GM23248 (cell line): ENCODE measurements around the gene ULK3. TPM values are rescaled to one million over a fixed set of nuclear protein-coding genes. Genes with fewer than 3 reads are reported as not detected.

Experiments used
- DNase-seq: peaks from one replicate; pipeline ENCODE4 v3.0.0-alpha.2; 2015
- H2AFZ ChIP-seq: fragments of 200-600 bp; sonication (generic); 2 replicates; pipeline ENCODE4 v1.6.1; 2016; ENCODE audit warnings: antibody characterized with exemption
- H3F3A ChIP-seq: fragments of 200-600 bp; sonication (generic); 2 replicates; pipeline ENCODE4 v1.6.1; 2016; ENCODE audit warnings: mild to moderate bottlenecking, antibody characterized with exemption, mixed run types; ENCODE audit not compliant: insufficient read depth
- H3K27ac ChIP-seq: fragments of 200-600 bp; sonication (generic); 2 replicates; pipeline ENCODE4 v1.5.1; 2016; ENCODE audit warnings: mild to moderate bottlenecking
- H3K27me3 ChIP-seq: fragments of 200-600 bp; sonication (generic); replicated peaks from 2 replicates; pipeline ENCODE4 v1.6.1; 2016; ENCODE audit warnings: mild to moderate bottlenecking; ENCODE audit not compliant: insufficient read depth
- H3K36me3 ChIP-seq: fragments of 200-600 bp; sonication (generic); 2 replicates; pipeline ENCODE4 v1.6.1; 2016; ENCODE audit warnings: low read depth, mild to moderate bottlenecking
- H3K4me1 ChIP-seq: fragments of 200-600 bp; sonication (generic); 2 replicates; pipeline ENCODE4 v1.6.1; 2016; ENCODE audit warnings: mild to moderate bottlenecking; ENCODE audit not compliant: insufficient read depth
- H3K4me2 ChIP-seq: fragments of 200-600 bp; sonication (generic); one replicate; pipeline ENCODE4 v1.6.1; 2016; ENCODE audit warnings: mild to moderate bottlenecking; ENCODE audit not compliant: unreplicated experiment
- H3K4me3 ChIP-seq: fragments of 200-600 bp; sonication (generic); 2 replicates; pipeline ENCODE4 v1.5.1; 2016; ENCODE audit warnings: mild to moderate bottlenecking
- H3K79me2 ChIP-seq: fragments of 200-600 bp; sonication (generic); 2 replicates; pipeline ENCODE4 v1.6.1; 2016; ENCODE audit warnings: mild to moderate bottlenecking; ENCODE audit not compliant: insufficient read depth
- H3K9ac ChIP-seq: fragments of 200-600 bp; sonication (generic); 2 replicates; pipeline ENCODE4 v1.6.1; 2016; ENCODE audit warnings: mild to moderate bottlenecking
- H3K9me2 ChIP-seq: fragments of 200-600 bp; sonication (generic); 2 replicates; pipeline ENCODE4 v1.6.1; 2016; ENCODE audit warnings: mixed run types, mild to moderate bottlenecking, moderate library complexity; ENCODE audit not compliant: insufficient read depth
- H3K9me3 ChIP-seq: fragments of 200-600 bp; sonication (generic); one replicate; pipeline ENCODE4 v1.6.1; 2017; ENCODE audit warnings: low read depth
- H4K20me1 ChIP-seq: fragments of 200-600 bp; sonication (generic); 2 replicates; pipeline ENCODE4 v1.6.0; 2016; ENCODE audit not compliant: insufficient read depth
- EZH2 ChIP-seq: fragments of 200-600 bp; sonication (generic); IDR thresholded peaks from 2 replicates; pipeline ENCODE4 v1.6.1; 2018; ENCODE audit warnings: antibody characterized with exemption, mild to moderate bottlenecking; ENCODE audit not compliant: insufficient read depth, poor library complexity, severe bottlenecking
- EZH2phosphoT487 ChIP-seq: fragments of 200-600 bp; sonication (generic); IDR thresholded peaks from 2 replicates; pipeline ENCODE4 v1.6.1; 2018; ENCODE audit warnings: antibody characterized with exemption, moderate library complexity, mild to moderate bottlenecking, low read depth; ENCODE audit not compliant: insufficient read depth
- WGBS, 2 experiments: methylation state at CpG; one replicate each; pipeline ENCODE4 v1.1.6; 2015 to 2017; ENCODE audit warnings: low lambda C conversion rate in 2 of 2, low coverage in 1 of 2; ENCODE audit errors: missing lambda C conversion rate in 2 of 2; 5-methylcytosine and 5-hydroxymethylcytosine counted together
- in situ Hi-C: fragments of 300-500 bp; cut with MboI; formaldehyde crosslinking; loops from 2 replicates; pipeline ENCODE4 v1.15.0; 2020
- polyA plus RNA-seq: library from polyadenylated mRNA; unstranded; fragments of >200 nt; fragmentation: Nextera tagmentation; extraction: Ambion mirVana; gene quantifications from 2 replicates; pipeline ENCODE4 v1.2.1, GENCODE V29; 2016
- total RNA-seq: library from RNA; depleted of rRNA; stranded (reverse); fragments of >200 nt; shearing (Covaris generic); gene quantifications from 2 replicates; pipeline ENCODE4 v1.2.3, GENCODE V29; 2014

The ULK3 gene
- total and polyA plus RNA-seq, 2 experiments from 2014 or later, result 14.6 to 30.3 TPM

GRCh38 chr15:74802862-74803447 is 40.0 kb downstream of the ULK3 start:
- in situ Hi-C loops, result no loop called here
- H3K9ac ChIP-seq, result no peak overlapping the region
- H3K4me3 ChIP-seq, result no peak overlapping the region
- no peaks in the 10 kb centered on the region for H3F3A ChIP-seq
- no peaks in the 10 kb centered on the region for H3K27me3 ChIP-seq
- no peak for TF ChIP-seq EZH2
- TF ChIP-seq EZH2phosphoT487, result no peak
- no peak overlapping the region for H3K27ac ChIP-seq
- H4K20me1 ChIP-seq, result no peaks in the 10 kb centered on the region
- no peak for DNase-seq
- no peaks in the 10 kb centered on the region for H3K4me1 ChIP-seq
- no peaks in the 10 kb centered on the region for H3K9me2 ChIP-seq
- H3K36me3 ChIP-seq, result 0 out of 2 replicates have a peak, but pooled peaks cover 5% of the 10 kb centered on the region
- no peak overlapping the region for H3K4me2 ChIP-seq
- no peaks in the 10 kb centered on the region for H3K9me3 ChIP-seq
- 95 to 97% methylated on average over 31 of the region's 31 CpGs for WGBS, 2 experiments
- H3K79me2 ChIP-seq, result 0 out of 2 replicates have a peak, but pooled peaks cover 3% of the 10 kb centered on the region
- no peak overlapping the region for H2AFZ ChIP-seq

GRCh38 chr15:74802290-74802689 is 40.7 kb downstream of the ULK3 start:
- Histone ChIP-seq H3K27ac (no peak overlapping the region), H3K79me2 (peaks cover 9% of the 10 kb centered on the region; the same call in 1 of the 2 replicates), H3K9me2 (no peaks in the 10 kb centered on the region), H3F3A (no peaks in the 10 kb centered on the region), H3K4me3 (no peak overlapping the region), H3K36me3 (0 out of 2 replicates have a peak, but pooled peaks cover 5% of the 10 kb centered on the region), H2AFZ (no peak overlapping the region), H3K4me1 (no peaks in the 10 kb centered on the region), H4K20me1 (no peaks in the 10 kb centered on the region), H3K9ac (no peak overlapping the region), H3K4me2 (no peak overlapping the region), H3K9me3 (no peaks in the 10 kb centered on the region), H3K27me3 (no peaks in the 10 kb centered on the region)
- TF ChIP-seq EZH2, result no peak
- TF ChIP-seq EZH2phosphoT487, result no peak
- DNase-seq, result no peak
- WGBS, 2 experiments, result 86 to 97% methylated on average over 13 to 20 of the region's 20 CpGs
- in situ Hi-C loops, result no loop called here

GRCh38 chr15:74801311-74801997 is 41.5 kb downstream of the ULK3 start:
- Histone ChIP-seq H3K4me3 (no peak overlapping the region), H3K79me2 (peaks cover 18% of the 10 kb centered on the region), H3K4me1 (no peaks in the 10 kb centered on the region), H3K9ac (no peak overlapping the region), H3K36me3 (0 out of 2 replicates have a peak, but pooled peaks cover 5% of the 10 kb centered on the region), H3K27me3 (no peaks in the 10 kb centered on the region), H2AFZ (no peak overlapping the region), H3K27ac (no peak overlapping the region), H4K20me1 (no peaks in the 10 kb centered on the region), H3K9me2 (no peaks in the 10 kb centered on the region), H3K9me3 (no peaks in the 10 kb centered on the region), H3K4me2 (no peak overlapping the region), H3F3A (no peaks in the 10 kb centered on the region)
- TF ChIP-seq EZH2phosphoT487 (no peak), EZH2 (no peak)
- WGBS, 2 experiments, result 94 to 97% methylated on average over 18 of the region's 18 CpGs
- in situ Hi-C loops, result no loop called here
- no peak for DNase-seq

- no peak for DNase-seq
- H3K9ac ChIP-seq, result no peak overlapping the region
- H3K79me2 ChIP-seq, result peaks cover 26% of the 10 kb centered on the region
- H3K9me3 ChIP-seq, result no peaks in the 10 kb centered on the region
- no peak for TF ChIP-seq EZH2
- TF ChIP-seq EZH2phosphoT487, result no peak
- H3K4me2 ChIP-seq, result no peak overlapping the region
- H3K36me3 ChIP-seq, result 0 out of 2 replicates have a peak, but pooled peaks cover 5% of the 10 kb centered on the region
- H3K27ac ChIP-seq, result no peak overlapping the region
- H3K9me2 ChIP-seq, result no peaks in the 10 kb centered on the region
- H3K4me1 ChIP-seq, result no peaks in the 10 kb centered on the region
- H3F3A ChIP-seq, result no peaks in the 10 kb centered on the region
- no peaks in the 10 kb centered on the region for H3K27me3 ChIP-seq
- H3K4me3 ChIP-seq, result no peak overlapping the region
- H4K20me1 ChIP-seq, result no peaks in the 10 kb centered on the region
- in situ Hi-C loops, result no loop called here
- no peak overlapping the region for H2AFZ ChIP-seq
- 88 to 89% methylated on average over 18 to 20 of the region's 20 CpGs for WGBS, 2 experiments
Observed at GRCh38 chr15:74800559-74801094, 42.3 kb downstream of the ULK3 start.
